Measurements from ENCODE around the gene CLOCK. TPM values are rescaled to one million over a fixed set of nuclear protein-coding genes. Genes with fewer than 3 reads are reported as not detected.

Gene CLOCK
- total and polyA plus RNA-seq, 10 of the 15 experiments (the other 5 are each of a cell fraction or from before 2014, with no cell fraction given): 2.8 to 11.7 (median 10.4) TPM

- Histone ChIP-seq H3K27ac (ENCODE audit: control insufficient read depth, insufficient read depth) (no peak overlapping the region), H3K79me2 (ENCODE audit: control insufficient read depth, insufficient read depth, low read length) (no peaks in the 10 kb centered on the region), H3K27me3 (replicated peaks in 1 of 2; ENCODE audit: control insufficient read depth in 2 of 2, insufficient read depth in 2 of 2, low read length in 1 of 2) (no peaks in the 10 kb centered on the region), H3K4me2 (ENCODE audit: control insufficient read depth, insufficient read depth) (no peak overlapping the region), H2AFZ (ENCODE audit: control insufficient read depth, low read depth, low read length) (no peak overlapping the region), H3K4me3 (no peak overlapping the region), H3K4me1 (ENCODE audit: control insufficient read depth, insufficient read depth, low read length) (no peaks in the 10 kb centered on the region), H3K36me3 (ENCODE audit: control insufficient read depth in 2 of 2, insufficient read depth in 2 of 2, low read length in 1 of 2) (peaks cover 1 to 7% of the 10 kb centered on the region in 2 experiments; a peak in 2 of 4 replicates), H3K9ac (ENCODE audit: control insufficient read depth, insufficient read depth, low read length) (no peak overlapping the region), H3K9me3 (replicated peaks; ENCODE audit: control insufficient read depth, insufficient read depth, low read length) (peaks cover 2% of the 10 kb centered on the region; the same call in 2 of the 3 replicates), H4K20me1 (ENCODE audit: control insufficient read depth, insufficient read depth) (no peaks in the 10 kb centered on the region)
- ATAC-seq (no peak), DNase-seq (ENCODE audit: low read depth, low spot score) (no peak), FAIRE-seq (no peak)
- in situ Hi-C loops (cut with MboI): no loop called here
- ChIA-PET POLR2A (no interaction called here), CTCF (no interaction called here), RAD21 (ENCODE audit: unreplicated experiment) (no interaction called here), SMC1A (ENCODE audit: uncharacterized antibody, unreplicated experiment) (no interaction called here)
- no TSS peak for BruUV-seq (replicated peaks)
- TF ChIP-seq, protein P1, sequence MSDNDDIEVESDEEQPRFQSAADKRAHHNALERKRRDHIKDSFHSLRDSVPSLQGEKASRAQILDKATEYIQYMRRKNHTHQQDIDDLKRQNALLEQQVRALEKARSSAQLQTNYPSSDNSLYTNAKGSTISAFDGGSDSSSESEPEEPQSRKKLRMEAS (IDR thresholded peaks at IDR 0.05; ENCODE audit: low read depth, low read length): no peak
- TF ChIP-seq RBBP5 (conservative IDR thresholded peaks at IDR 0.05) (no peak), MTA3 (IDR thresholded peaks at IDR 0.05; ENCODE audit: borderline replicate concordance, low read length) (no peak), ZNF592 (IDR thresholded peaks at IDR 0.05) (no peak), ZBTB33 (IDR thresholded peaks at IDR 0.05) (0 out of 2 replicates have a peak, but pooled peaks have one; percentile 72), BCLAF1 (IDR thresholded peaks at IDR 0.05) (no peak)
- 88% methylated on average over 3 of the region's 3 CpGs for WGBS (ENCODE audit: insufficient coverage, insufficient replicate concordance, low lambda C conversion rate, missing lambda C conversion rate)
- intact Hi-C loops (cut with micrococcal nuclease; ENCODE audit: unreplicated experiment): no loop called here
Measured at GRCh38 chr4:55466001-55466400, 80.7 kb downstream of the CLOCK start.
